ENCODE results near the gene HES1.

Gene HES1

DNA sequence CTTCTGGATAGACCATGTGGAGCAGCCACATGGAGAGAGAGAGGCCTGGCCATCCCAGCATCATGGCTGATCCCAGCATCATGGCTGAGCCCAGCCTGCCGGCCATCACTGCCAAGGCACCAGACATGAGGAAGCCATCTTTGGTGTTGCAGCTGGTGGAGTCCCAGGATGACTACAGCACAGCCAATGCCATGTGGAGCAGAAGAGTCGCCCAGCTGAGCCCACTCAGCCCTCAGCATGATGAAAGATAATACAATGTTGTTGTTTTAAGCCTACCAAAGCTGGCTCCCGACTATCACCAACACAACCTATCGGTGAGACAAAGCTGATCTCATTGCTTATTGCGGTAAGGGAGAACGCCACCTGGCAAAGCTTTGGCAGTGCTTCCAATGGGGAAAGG, 18.4 kb downstream of the HES1 start:
- TF ChIP-seq POLR2A (IDR thresholded peaks at IDR 0.05; ENCODE audit: low read length), result no peak
- TF ChIP-seq GATA1 (IDR thresholded peaks at IDR 0.05; ENCODE audit: low read depth, low read length), result no peak
- DNase-seq, result no peak

- TF ChIP-seq GATA1 (IDR thresholded peaks at IDR 0.05; ENCODE audit: low read depth, low read length) (no peak), POLR2A (IDR thresholded peaks at IDR 0.05; ENCODE audit: low read length) (no peak)
- no peak for DNase-seq
Observed at GRCh38 chr3:194156095-194156494, 20.1 kb downstream of the HES1 start.

DNA sequence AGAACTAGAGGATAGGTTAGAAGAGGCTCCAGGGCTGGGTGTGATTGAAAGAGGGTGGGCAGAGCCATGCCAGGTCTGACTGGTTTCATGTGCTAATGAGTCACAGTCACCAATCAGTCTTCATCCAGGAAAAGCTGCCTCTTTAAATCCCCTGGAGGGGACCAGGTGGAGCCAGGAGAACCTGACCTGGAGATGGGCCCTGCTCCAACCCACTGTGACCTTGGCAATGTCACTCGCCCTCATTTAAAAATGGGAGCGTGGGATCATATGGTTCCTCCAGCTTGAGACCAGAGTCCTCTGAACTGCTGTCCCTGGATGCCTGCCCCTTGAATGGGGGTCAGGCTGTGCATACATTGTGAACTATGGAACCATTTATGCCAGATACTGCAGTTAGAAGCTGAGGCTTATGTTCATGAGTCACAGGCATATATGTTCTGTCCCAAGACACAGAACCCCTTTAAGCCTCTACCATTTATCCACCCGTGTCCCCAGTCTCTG, 23.0 kb downstream of the HES1 start:
- no peak for DNase-seq
- TF ChIP-seq GATA1 (IDR thresholded peaks at IDR 0.05; ENCODE audit: low read depth, low read length) (no peak), POLR2A (IDR thresholded peaks at IDR 0.05; ENCODE audit: low read length) (no peak)

DNA sequence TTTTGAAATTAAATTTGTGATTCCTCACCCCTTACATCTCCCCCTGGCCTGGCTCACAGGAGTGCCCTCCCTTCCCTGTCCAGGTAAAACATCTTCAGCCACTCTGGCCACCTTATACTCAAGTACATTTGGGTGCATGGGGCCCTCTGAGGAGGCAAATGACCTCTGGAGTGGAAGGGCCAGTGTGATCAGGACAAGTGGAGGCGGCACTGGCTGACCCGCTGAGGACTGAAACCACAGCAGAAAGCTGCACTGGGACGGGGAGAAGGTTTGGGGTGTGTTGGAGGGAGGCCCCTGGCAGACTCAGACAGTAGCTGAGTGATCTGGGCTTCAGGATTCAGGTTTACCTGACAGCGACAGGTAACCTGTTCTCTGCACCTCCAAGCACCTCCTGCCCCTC, 24.2 kb downstream of the HES1 start:
- TF ChIP-seq GATA1 (IDR thresholded peaks at IDR 0.05; ENCODE audit: low read depth, low read length) (no peak), POLR2A (IDR thresholded peaks at IDR 0.05; ENCODE audit: low read length) (no peak)
- no peak for DNase-seq

DNA sequence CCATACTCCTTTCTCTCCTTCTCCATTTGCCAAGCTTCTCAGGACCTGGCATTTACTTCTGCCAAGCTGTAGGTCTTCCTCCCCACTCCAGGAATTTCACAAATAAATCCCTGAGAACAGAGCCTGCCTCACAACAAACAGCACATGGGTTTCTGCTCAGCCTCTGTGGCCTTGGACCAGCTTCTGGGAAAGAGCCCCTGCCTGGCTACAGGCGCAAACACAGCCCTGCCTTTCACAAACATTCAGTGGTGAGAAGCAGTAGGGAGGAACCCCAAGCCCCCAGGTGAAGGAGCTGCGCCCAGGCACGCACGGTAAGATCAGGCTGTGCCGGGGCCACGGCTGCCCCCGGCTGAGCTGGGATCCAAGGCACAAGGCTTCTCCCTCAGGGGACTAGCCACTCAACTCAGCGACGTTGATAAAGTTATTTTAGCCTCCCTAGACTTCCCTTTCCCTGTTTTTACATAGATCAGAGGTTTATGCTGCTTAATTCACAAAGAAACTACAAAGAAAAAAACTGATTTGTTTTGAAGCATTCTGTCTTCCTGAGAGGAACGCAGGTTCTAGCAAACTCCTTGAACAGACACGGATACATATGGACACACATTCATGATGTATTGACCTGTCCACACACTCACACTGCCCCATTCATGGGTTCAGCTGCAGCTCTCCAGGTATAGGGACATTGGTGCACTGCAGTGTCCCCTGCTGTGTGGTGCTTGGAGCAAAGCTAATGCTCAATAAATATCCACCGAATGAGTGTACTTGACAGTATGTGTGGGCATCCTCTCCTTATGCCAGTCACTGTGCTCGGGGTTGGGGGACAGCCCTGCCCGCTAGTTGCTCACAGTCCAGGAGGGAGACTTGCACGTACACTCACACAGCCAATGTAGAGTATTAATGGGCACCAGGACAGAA, 25.4 kb downstream of the HES1 start:
- no peak for DNase-seq
- no peak for TF ChIP-seq GATA1 (IDR thresholded peaks at IDR 0.05; ENCODE audit: low read depth, low read length)
- no peak for TF ChIP-seq POLR2A (IDR thresholded peaks at IDR 0.05; ENCODE audit: low read length)

DNA sequence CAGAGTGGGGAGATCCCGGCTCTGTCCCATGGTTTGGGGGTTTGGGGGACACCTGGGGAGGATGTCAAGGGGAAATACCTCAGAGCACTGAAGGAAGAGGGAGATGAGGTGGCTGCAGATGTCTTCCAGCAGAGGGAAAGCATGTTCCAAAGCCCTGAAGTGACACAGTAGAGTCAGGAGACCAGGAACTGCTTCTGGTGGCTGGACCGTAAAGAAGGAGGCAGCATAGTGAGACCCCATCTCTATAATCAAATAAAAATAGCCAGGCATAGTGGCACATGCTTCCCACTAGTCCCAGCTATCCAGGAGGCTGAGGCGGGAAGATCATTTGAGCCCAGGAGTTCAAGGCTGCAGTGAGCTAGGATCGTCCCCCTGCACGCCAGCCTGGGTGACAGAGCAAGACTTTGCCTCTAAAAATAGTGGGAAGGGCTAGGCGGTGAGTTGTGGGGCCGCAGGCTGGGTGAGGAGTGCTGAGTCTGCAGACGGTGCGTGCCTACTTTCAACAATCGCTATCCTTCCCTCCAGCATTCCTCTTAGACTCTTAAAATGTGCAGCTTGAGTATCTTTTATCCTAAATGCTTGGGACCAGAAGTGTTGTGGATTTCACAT, 26.2 kb downstream of the HES1 start:
- no peak for DNase-seq
- TF ChIP-seq GATA1 (IDR thresholded peaks at IDR 0.05; ENCODE audit: low read depth, low read length) (no peak), POLR2A (IDR thresholded peaks at IDR 0.05; ENCODE audit: low read length) (no peak)

GRCh38 chr3:194162817-194163584, 27.1 kb downstream of the HES1 start:
- no peak for DNase-seq
- TF ChIP-seq POLR2A (IDR thresholded peaks at IDR 0.05; ENCODE audit: low read length) (no peak), GATA1 (IDR thresholded peaks at IDR 0.05; ENCODE audit: low read depth, low read length) (no peak)

DNA sequence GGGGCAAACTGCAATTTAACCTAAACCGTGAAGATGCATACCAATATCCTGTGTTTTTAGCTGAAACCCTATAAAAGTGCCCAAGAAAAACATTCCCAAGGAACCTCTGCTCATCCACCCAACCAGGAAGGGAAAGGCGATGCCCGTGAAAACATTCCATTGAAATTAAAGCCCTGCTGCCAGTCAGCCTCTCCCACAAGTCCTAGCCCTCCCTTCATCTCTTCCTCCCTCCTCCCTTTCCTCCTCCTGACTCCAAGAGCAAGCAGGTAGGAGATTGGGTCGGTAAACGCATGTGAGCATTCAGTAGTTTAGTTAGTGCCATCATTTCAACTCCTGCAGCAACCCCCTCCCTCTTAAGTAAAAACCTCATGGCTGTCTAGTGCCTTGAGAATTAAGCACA, 27.7 kb downstream of the HES1 start:
- no peak for TF ChIP-seq GATA1 (IDR thresholded peaks at IDR 0.05; ENCODE audit: low read depth, low read length)
- DNase-seq, result no peak

- DNase-seq, result no peak
- TF ChIP-seq POLR2A (IDR thresholded peaks at IDR 0.05; ENCODE audit: low read length) (no peak), GATA1 (IDR thresholded peaks at IDR 0.05; ENCODE audit: low read depth, low read length) (no peak)
Observed at GRCh38 chr3:194164861-194165260, 28.9 kb downstream of the HES1 start.

DNA sequence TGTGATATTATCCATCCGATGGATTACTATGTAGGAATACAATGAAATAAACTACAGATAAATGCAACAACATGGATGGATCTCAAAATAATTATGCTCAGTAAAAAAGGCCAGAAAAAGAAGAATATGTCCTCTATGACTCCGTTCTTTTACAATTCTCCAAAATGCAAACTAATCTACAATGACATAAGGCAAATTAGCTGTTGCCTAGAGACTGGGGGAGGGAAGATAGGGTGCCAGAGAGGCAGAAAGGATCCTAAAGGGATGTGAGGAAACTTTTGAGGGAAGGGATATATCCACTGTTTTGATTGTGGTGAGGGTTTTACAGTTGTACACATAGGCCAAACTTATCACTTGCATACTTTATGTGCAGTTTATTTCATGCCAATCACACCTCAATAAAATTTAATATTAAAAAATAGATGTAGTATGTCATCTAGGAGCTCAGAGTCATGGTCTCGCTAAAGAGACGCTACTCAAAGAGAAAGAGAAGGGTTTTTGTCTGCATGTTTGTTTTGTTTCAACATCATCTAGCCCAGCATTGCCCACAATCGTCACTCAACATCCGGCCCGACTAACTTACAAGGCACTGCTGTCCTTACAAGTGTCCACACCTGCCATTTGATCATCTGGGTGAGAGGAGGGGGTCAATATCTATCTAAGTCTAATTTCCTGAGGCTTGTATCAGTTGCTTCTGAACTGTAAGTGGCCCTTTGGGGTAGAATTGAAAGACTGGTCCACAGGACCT, 29.5 kb downstream of the HES1 start:
- DNase-seq, result no peak
- no peak for TF ChIP-seq POLR2A (IDR thresholded peaks at IDR 0.05; ENCODE audit: low read length)
- no peak for TF ChIP-seq GATA1 (IDR thresholded peaks at IDR 0.05; ENCODE audit: low read depth, low read length)

GRCh38 chr3:194166682-194167479, 30.9 kb downstream of the HES1 start:
- DNase-seq, result no peak
- TF ChIP-seq GATA1 (IDR thresholded peaks at IDR 0.05; ENCODE audit: low read depth, low read length), result no peak
- no peak for TF ChIP-seq POLR2A (IDR thresholded peaks at IDR 0.05; ENCODE audit: low read length)

DNA sequence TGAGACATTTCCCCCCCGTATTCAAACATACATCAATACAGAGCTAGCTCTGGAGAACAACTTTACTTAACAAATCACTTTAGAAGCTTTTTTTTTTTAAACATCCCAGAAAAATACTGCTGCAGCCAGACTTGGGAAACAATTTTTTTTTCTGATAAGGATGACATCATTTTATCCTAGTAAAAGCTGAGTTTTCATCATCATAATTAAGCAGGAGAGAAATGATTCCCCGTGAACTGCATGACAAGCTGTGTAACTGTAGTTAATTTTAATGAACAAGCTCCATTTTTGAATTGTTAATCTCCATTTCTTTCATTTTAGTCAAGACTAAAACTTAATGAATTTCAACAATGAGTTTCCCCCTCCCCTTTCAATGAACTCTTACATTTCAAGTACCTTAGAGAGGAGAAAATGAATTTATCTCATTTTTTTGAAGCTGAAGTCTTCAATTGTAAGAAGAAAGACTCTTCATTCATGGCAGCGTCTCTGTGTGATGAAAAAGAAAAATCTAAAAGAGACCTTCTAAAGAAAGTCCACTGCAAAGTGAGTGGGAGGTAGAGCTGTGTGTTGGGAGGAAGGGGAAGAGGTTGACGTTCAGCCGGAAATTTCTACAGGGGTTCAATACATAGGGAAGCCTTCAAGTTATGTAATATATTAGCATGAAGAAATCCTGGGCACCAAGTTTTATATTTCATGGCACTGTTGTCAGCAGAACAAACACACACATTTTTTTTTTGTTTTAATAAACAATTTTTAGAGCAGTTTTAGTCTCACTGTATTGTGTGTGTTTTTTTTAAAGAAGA, 31.7 kb downstream of the HES1 start:
- TF ChIP-seq POLR2A (IDR thresholded peaks at IDR 0.05; ENCODE audit: low read length) (no peak), GATA1 (IDR thresholded peaks at IDR 0.05; ENCODE audit: low read depth, low read length) (no peak)

More for the DNA sequence above, 31.7 kb downstream of the HES1 start:
- DNase-seq, result no peak

All from erythroblast (primary cell).